ENCODE data around the gene LIPJ.

LIPJ gene

DNA sequence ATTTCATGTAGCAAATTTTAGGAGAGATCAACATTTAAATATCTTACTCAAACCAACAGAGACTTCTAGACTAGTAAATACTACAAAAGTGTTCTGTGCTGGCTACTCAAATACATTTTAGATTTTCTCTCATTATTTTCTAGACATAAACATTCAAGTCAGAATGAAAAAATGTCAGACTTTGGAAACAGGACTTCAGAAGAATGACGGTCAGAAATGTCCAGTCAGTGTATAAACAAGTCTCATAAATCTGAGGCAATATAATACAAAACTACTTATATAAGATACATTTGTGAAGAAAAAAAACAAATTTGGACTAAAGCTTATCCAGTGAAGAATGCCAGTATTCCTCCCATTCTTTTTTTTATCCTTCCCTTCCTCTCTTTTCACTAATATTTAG is 29.3 kb upstream of the LIPJ start:
- TF ChIP-seq, protein P1, sequence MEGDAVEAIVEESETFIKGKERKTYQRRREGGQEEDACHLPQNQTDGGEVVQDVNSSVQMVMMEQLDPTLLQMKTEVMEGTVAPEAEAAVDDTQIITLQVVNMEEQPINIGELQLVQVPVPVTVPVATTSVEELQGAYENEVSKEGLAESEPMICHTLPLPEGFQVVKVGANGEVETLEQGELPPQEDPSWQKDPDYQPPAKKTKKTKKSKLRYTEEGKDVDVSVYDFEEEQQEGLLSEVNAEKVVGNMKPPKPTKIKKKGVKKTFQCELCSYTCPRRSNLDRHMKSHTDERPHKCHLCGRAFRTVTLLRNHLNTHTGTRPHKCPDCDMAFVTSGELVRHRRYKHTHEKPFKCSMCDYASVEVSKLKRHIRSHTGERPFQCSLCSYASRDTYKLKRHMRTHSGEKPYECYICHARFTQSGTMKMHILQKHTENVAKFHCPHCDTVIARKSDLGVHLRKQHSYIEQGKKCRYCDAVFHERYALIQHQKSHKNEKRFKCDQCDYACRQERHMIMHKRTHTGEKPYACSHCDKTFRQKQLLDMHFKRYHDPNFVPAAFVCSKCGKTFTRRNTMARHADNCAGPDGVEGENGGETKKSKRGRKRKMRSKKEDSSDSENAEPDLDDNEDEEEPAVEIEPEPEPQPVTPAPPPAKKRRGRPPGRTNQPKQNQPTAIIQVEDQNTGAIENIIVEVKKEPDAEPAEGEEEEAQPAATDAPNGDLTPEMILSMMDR (conservative IDR thresholded peaks at IDR 0.05; ENCODE audit: low read depth): no peak
- ChIA-PET POLR2A (ENCODE audit: low non-redundant PET) (no interaction called here), CTCF (interaction anchor here (0.6 to 0.8 kb wide), 4 partner anchors 82 to 822 kb away, joined by 3 to 6 read pairs (median 4); no protein-coding TSS in a partner anchor)
- no peak overlapping the region for H3K27ac ChIP-seq
- DNase-seq (ENCODE audit: low spot score): no peak

DNA sequence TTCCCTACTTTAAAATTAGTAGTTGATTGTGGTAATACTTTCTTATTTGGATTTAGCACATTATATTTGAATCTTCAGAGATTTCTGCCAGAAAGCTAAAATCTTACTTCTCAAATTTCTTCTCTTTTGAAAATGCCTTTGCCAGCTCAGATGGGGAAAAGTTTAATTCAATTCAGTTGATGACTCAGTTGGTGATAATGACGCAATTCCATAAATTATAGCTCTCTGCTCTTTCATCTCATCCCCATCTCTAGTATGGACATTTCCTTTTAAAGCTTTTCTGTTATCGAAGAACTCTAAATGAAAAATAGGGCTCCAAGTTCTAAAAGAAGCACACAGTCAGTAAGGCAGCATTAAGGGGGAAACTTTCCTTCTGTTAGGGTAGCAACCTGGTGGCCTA is 28.9 kb upstream of the LIPJ start:
- DNase-seq (ENCODE audit: low spot score): peak; percentile 27
- H3K27ac ChIP-seq: no peak overlapping the region
- TF ChIP-seq, protein P1 (conservative IDR thresholded peaks at IDR 0.05; ENCODE audit: low read depth): no peak
- ChIA-PET POLR2A (ENCODE audit: low non-redundant PET) (no interaction called here), CTCF (interaction anchor here (0.6 to 0.8 kb wide), 5 partner anchors 26 to 823 kb away, joined by 3 to 6 read pairs (median 4); no protein-coding TSS in a partner anchor)

DNA sequence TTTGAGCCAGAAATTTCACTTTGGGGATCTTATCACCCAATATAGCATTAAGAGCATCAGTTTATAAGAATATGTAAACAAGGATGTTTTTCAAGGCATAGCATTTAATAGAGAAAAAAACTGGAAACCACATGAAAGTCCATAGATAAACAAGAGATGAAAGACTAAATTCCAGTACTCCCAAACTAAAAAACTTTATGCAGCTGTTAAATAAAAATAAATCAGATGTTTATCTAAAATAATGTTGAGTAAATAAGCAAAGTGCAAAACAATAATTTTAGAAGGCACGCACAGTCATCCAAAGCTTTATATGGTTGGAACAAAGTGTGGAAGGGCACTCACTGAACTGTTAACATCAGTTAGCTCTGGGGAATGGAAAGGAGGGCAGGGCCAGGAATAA is 24.4 kb upstream of the LIPJ start:
- POLR2A ChIA-PET (ENCODE audit: low non-redundant PET): no interaction called here
- CTCF ChIA-PET: no interaction called here
- no peak for DNase-seq (ENCODE audit: low spot score)
- H3K27ac ChIP-seq: no peak overlapping the region
- TF ChIP-seq, protein P1 (conservative IDR thresholded peaks at IDR 0.05; ENCODE audit: low read depth): no peak

DNA sequence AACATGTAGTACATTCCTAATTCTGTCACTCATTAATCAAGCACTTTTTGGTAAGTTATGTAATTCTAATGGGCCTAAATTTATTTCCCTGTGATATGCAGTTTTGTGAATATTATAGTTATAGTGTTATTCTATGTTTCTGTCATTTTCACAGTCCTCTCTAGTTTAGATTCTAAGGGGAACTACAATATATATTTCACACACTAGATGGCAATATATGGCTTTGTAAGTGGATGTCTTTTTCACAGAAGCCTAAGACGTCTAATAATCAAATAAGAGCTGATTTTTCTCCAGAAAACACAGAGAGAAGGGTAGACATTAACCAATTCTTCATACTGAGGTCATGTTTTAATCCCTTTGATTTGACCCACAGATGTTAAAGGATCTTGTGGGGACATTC is 21.5 kb upstream of the LIPJ start:
- TF ChIP-seq, protein P1 (conservative IDR thresholded peaks at IDR 0.05; ENCODE audit: low read depth): peak; percentile 60
- no peak overlapping the region for H3K27ac ChIP-seq
- peak; percentile 51 for DNase-seq (ENCODE audit: low spot score)
- ChIA-PET POLR2A (ENCODE audit: low non-redundant PET) (no interaction called here), CTCF (interaction anchor here (0.5 to 1.7 kb wide), 34 partner anchors 8 to 778 kb away, joined by 3 to 11 read pairs (median 4); no protein-coding TSS in a partner anchor)

DNA sequence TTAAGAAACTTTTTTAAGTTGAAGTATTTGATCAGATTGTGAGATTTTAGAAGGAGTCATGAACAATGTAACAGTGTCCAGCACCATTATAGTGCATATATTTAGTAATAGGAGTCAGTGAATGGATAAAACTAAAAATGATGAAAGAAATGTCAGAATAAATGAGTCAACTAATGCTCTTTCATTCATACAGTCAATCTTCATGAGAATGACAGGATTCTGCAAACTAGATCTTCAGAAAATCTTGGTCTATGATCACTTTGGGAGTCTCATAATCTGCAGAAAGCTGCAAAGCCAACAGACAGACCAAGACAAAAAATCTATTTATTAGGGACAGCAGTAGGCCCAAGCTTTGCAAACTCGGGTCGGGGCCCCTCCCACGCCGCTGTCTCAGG is 4.2 kb upstream of the LIPJ start:
- ChIA-PET CTCF (interaction anchor here (0.5 to 1.5 kb wide), 2 partner anchors 17 to 105 kb away, joined by 3 read pairs; no protein-coding TSS in a partner anchor), POLR2A (ENCODE audit: low non-redundant PET) (interaction anchor here (0.6 kb wide), 1 partner anchor 442 kb away, joined by 4 read pairs; no protein-coding TSS in a partner anchor)
- TF ChIP-seq, protein P1 (conservative IDR thresholded peaks at IDR 0.05; ENCODE audit: low read depth): no peak
- no peak for DNase-seq (ENCODE audit: low spot score)
- peak overlapping the region; percentile 78 for H3K27ac ChIP-seq

DNA sequence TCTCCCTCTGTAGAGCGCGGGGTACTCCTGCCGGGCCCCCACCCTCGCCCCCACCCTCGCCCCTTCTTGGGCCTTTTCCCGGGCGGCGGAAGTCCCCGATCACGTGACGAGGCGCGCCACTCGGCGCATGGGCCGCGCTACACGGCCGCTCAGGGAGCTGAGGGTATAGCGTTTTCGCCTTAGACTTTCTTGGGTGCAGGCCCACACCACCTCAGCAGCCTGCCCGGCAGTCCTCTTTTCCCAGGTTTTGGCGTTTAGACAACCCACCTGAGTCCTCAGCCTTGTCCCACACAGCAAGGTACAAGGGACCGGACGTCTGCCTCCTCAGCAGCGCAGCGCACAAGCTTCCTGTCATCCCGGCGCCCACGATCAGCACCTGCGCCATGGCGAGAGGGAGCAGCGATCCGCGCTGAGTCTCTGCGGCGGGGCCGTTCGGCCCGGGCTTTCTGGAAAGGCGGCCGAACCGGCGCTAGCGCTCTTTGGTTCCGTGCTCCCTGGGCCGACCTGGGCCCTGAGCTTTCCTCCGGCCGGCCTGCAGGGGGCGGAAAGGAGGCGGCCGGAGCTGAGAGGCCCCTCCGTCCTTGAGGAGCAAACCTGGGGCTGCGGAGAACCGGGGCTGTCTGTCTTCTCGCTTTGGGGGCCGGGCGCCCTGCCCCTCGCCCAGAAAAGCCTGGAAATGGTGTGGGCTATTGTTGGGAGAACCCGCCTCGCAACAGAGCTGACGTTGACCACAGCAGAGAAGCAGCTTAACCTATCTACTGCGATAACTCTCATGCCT is 3.6 kb upstream of the LIPJ start, which contains the start of gene RNLS:
Gene RNLS, minus strand, starts transcription at position 513 of the 778 bp plus-strand sequence.
- CTCF ChIA-PET: interaction anchor here (0.6 kb wide), 2 partner anchors 228 to 234 kb away, joined by 3 to 6 read pairs; no protein-coding TSS in a partner anchor
- peak; percentile 4 for DNase-seq (ENCODE audit: low spot score)
- H3K27ac ChIP-seq: peak within 1 kb of the TSS; percentile 78
- POLR2A ChIA-PET (ENCODE audit: low non-redundant PET): interaction anchor here (0.6 kb wide), 1 partner anchor 442 kb away, joined by 4 read pairs; no protein-coding TSS in a partner anchor
- TF ChIP-seq, protein P1 (conservative IDR thresholded peaks at IDR 0.05; ENCODE audit: low read depth): peak; percentile 80
